K562 (cell line): ENCODE data around the gene ACKR3. TPM values are rescaled to one million over a fixed set of nuclear protein-coding genes. Genes with fewer than 3 reads are reported as not detected.
A peak's percentile ranks its signal among the peaks of the same experiment; 100 is the strongest.

Experiments used
- ATAC-seq: fragments of 200-7000 bp; cut with Tn5 transposase; 3 replicates; pipeline ENCODE4 v1.9.1; 2020; ENCODE audit warnings: moderate library complexity
- BruUV-seq: library from RNA; stranded (reverse); fragments of 400-500 nt; replicated peaks from 2 replicates; lab custom pipeline; 2021; lab: Mats Ljungman, UMichigan
- CTCF ChIA-PET: fragments of 300-600 bp; formaldehyde crosslinking; extraction: SDS; loops from one replicate; lab custom pipeline; 2021; ENCODE audit warnings: low intra/inter-chr PET ratio; lab: Yijun Ruan, JAX
- POLR2A ChIA-PET: fragments of 300-600, 350-650 bp; sonication (Branson Sonifier 250); formaldehyde crosslinking; extraction: SDS; loops from one replicate; lab custom pipeline; 2021; ENCODE audit warnings: antibody characterized with exemption, inconsistent platforms; lab: Yijun Ruan, JAX
- DNase-seq, 4 experiments: peaks; one replicate each; pipeline versions ENCODE4 v3.0.0 to v3.0.0-alpha.2; 2011 to 2018; ENCODE audit warnings: low spot score in 3 of 4, mixed read lengths in 3 of 4; ENCODE audit errors: extremely low read depth in 1 of 4
- FAIRE-seq: peaks from 2 replicates; lab custom pipeline; 2011; peaks lifted over from hg19 to GRCh38; lab: Jason Lieb, UNC
- H2AFZ ChIP-seq: 2 replicates; pipeline ENCODE4 v1.6.0; 2011; ENCODE audit warnings: low read depth, low read length, control low read depth, inconsistent platforms
- H3K27ac ChIP-seq: fragments of 200-600 bp; 3 replicates; pipeline ENCODE4 v1.8.0; 2011; ENCODE audit warnings: low read depth, mild to moderate bottlenecking, control low read depth, inconsistent platforms, low read length, moderate library complexity, mixed read lengths; ENCODE audit errors: extremely low read depth
- H3K27me3 ChIP-seq, 2 experiments: fragments of 300-600 bp in 1 of 2; 2 replicates in 1 of 2; 3 replicates in 1 of 2; pipeline versions ENCODE4 v1.6.0 to v1.8.0; 2011; ENCODE audit warnings: inconsistent platforms in 2 of 2, low read length in 2 of 2, mild to moderate bottlenecking in 1 of 2, mixed read lengths in 1 of 2, moderate library complexity in 1 of 2; ENCODE audit not compliant: control insufficient read depth in 2 of 2, insufficient read depth in 2 of 2
- H3K36me3 ChIP-seq: fragments of 300-600 bp; 3 replicates; pipeline ENCODE4 v1.8.0; 2011; ENCODE audit warnings: mild to moderate bottlenecking, low read length, inconsistent platforms; ENCODE audit not compliant: control insufficient read depth, insufficient read depth
- H3K4me1 ChIP-seq, 2 experiments: fragments of 200-600 bp in 1 of 2; replicated peaks in 1 of 2; 2 replicates in 1 of 2; 3 replicates in 1 of 2; pipeline versions ENCODE4 v1.5.1 to v1.8.0; 2011; ENCODE audit warnings: inconsistent platforms in 2 of 2, low read length in 2 of 2, mild to moderate bottlenecking in 1 of 2, mixed read lengths in 1 of 2, moderate library complexity in 1 of 2; ENCODE audit not compliant: control insufficient read depth in 2 of 2, insufficient read depth in 2 of 2
- H3K4me2 ChIP-seq: 2 replicates; pipeline ENCODE4 v1.6.1; 2011; ENCODE audit warnings: low read length, control low read depth, inconsistent platforms, mixed read lengths; ENCODE audit not compliant: insufficient read depth
- H3K4me3 ChIP-seq: fragments of 200-600 bp; sonication (generic), shearing (Covaris generic); 2 replicates; pipeline ENCODE4 v1.5.1; 2016; ENCODE audit warnings: control low read depth, inconsistent platforms
- H3K79me2 ChIP-seq: fragments of 200-600 bp; 3 replicates; pipeline ENCODE4 v1.8.0; 2011; ENCODE audit warnings: low read length, inconsistent platforms; ENCODE audit not compliant: control insufficient read depth, insufficient read depth
- H3K9ac ChIP-seq, 2 experiments: 2 replicates each; pipeline versions ENCODE4 v1.6.0 to v1.6.1; 2011; ENCODE audit warnings: low read depth in 2 of 2, low read length in 2 of 2, control low read depth in 1 of 2, inconsistent platforms in 1 of 2, mild to moderate bottlenecking in 1 of 2, mixed read lengths in 1 of 2; ENCODE audit not compliant: insufficient read depth in 1 of 2
- H3K9me1 ChIP-seq: one replicate; pipeline ENCODE4 v1.6.0; 2011; ENCODE audit warnings: inconsistent platforms, mild to moderate bottlenecking, low read length, moderate library complexity; ENCODE audit not compliant: control insufficient read depth, insufficient read depth
- H3K9me3 ChIP-seq: replicated peaks from 2 replicates; pipeline ENCODE4 v1.5.1; 2011; ENCODE audit warnings: low read depth, low read length, inconsistent platforms; ENCODE audit not compliant: control insufficient read depth, insufficient read depth
- H4K20me1 ChIP-seq: replicated peaks from 2 replicates; pipeline ENCODE4 v1.6.1; 2011; ENCODE audit warnings: low read length, inconsistent platforms, mixed read lengths; ENCODE audit not compliant: control insufficient read depth, insufficient read depth
- ARNT ChIP-seq, 2 experiments: fragments of 450-650 bp; IDR thresholded peaks; 2 replicates each; pipeline ENCODE4 v1.6.1; 2016; ENCODE audit warnings: mild to moderate bottlenecking in 1 of 2
- ATF1 ChIP-seq, 2 experiments: fragments of 450-650 bp in 1 of 2; IDR thresholded peaks; 2 replicates each; pipeline ENCODE4 v1.6.1; 2016; ENCODE audit warnings: missing compliant biosample characterization in 1 of 2, missing genetic modification characterization in 1 of 2
- BDP1 ChIP-seq: IDR thresholded peaks from 3 replicates; pipeline ENCODE4 v1.6.1; 2011; ENCODE audit not compliant: insufficient read length, insufficient read depth
- CCNT2 ChIP-seq: IDR thresholded peaks from 2 replicates; pipeline ENCODE4 v1.6.1; 2011; ENCODE audit warnings: borderline replicate concordance, low read depth, mild to moderate bottlenecking, moderate library complexity, mixed read lengths, low read length; ENCODE audit not compliant: insufficient read length; ENCODE audit errors: extremely low read depth
- CTCF ChIP-seq, 3 experiments: IDR thresholded peaks in 2 of 3; conservative IDR thresholded peaks in 1 of 3; 2 replicates each; pipeline ENCODE4 v1.5.1; 2011 to 2012; ENCODE audit warnings: low read length in 3 of 3, mild to moderate bottlenecking in 3 of 3, control low read depth in 2 of 3, improper control_type of control experiment in 1 of 3, inconsistent platforms in 1 of 3, low read depth in 1 of 3, mixed read lengths in 1 of 3, moderate library complexity in 1 of 3; ENCODE audit not compliant: insufficient read depth in 2 of 3
- EHMT2 ChIP-seq: fragments of 450-650 bp; IDR thresholded peaks from 2 replicates; pipeline ENCODE4 v1.6.1; 2018; ENCODE audit warnings: antibody characterized with exemption
- JUNB ChIP-seq: fragments of 450-650 bp; formaldehyde crosslinking; conservative IDR thresholded peaks from 2 replicates; pipeline ENCODE4 v1.4.0; 2020; ENCODE audit warnings: mild to moderate bottlenecking
- NCOA2 ChIP-seq, 2 experiments: fragments of 450-650 bp; IDR thresholded peaks; 2 replicates each; pipeline ENCODE4 v1.6.1; 2018; ENCODE audit warnings: mild to moderate bottlenecking in 2 of 2, moderate library complexity in 1 of 2; ENCODE audit not compliant: partially characterized antibody in 2 of 2
- PCBP2 ChIP-seq: fragments of 200-400 bp; formaldehyde crosslinking; IDR thresholded peaks from 2 replicates; pipeline ENCODE4 v1.6.1; 2018; ENCODE audit warnings: low read length, low read depth, mild to moderate bottlenecking, moderate library complexity; ENCODE audit not compliant: poor library complexity, severe bottlenecking
- RAD51 ChIP-seq: fragments of 450-650 bp; IDR thresholded peaks from 2 replicates; pipeline ENCODE4 v1.7.1; 2016; ENCODE audit warnings: low read depth, mild to moderate bottlenecking, borderline replicate concordance
- SRSF1 ChIP-seq: fragments of 200-400 bp; formaldehyde crosslinking; IDR thresholded peaks from 2 replicates; pipeline ENCODE4 v1.6.1; 2017; ENCODE audit warnings: mild to moderate bottlenecking, low read depth, low read length, moderate library complexity
- STAG1 ChIP-seq: sonication (generic); formaldehyde crosslinking; IDR thresholded peaks from 2 replicates; pipeline ENCODE4 v1.5.0; 2020; ENCODE audit warnings: missing genetic modification reagents, borderline replicate concordance
- TEAD1 ChIP-seq, 2 experiments: fragments of 450-650 bp in 1 of 2; sonication (generic) in 1 of 2; formaldehyde crosslinking; IDR thresholded peaks; 2 replicates each; pipeline versions ENCODE4 v1.4.0 to v1.8.0; 2020 to 2022; ENCODE audit warnings: mild to moderate bottlenecking in 2 of 2, missing genetic modification reagents in 1 of 2
- TEAD2 ChIP-seq: fragments of 450-650 bp; IDR thresholded peaks from 2 replicates; pipeline ENCODE4 v1.6.1; 2016; ENCODE audit warnings: missing genetic modification characterization, control low read depth, missing compliant biosample characterization
- TEAD4 ChIP-seq, 2 experiments: sonication (generic) in 1 of 2; formaldehyde crosslinking in 1 of 2; IDR thresholded peaks; 2 replicates each; pipeline versions ENCODE4 v1.6.1 to v1.8.0; 2012 to 2022; ENCODE audit warnings: borderline replicate concordance in 1 of 2, inconsistent platforms in 1 of 2, low read length in 1 of 2, mild to moderate bottlenecking in 1 of 2, missing genetic modification reagents in 1 of 2
- ZKSCAN3 ChIP-seq: fragments of 250-450 bp; sonication (Bioruptor Pico); IDR thresholded peaks from 2 replicates; pipeline ENCODE4 v1.4.0; 2020
- WGBS: fragments of 100-300 bp; shearing (Covaris generic); methylation state at CpG from one replicate; pipeline ENCODE4 v1.1.6; 2016; ENCODE audit warnings: low coverage, mixed read lengths; ENCODE audit not compliant: insufficient coverage; ENCODE audit errors: missing lambda C conversion rate; 5-methylcytosine and 5-hydroxymethylcytosine counted together
- in situ Hi-C: fragments of 300-500 bp; cut with MboI; formaldehyde crosslinking; loops from 4 replicates; pipeline ENCODE4 v1.15.0; 2018; ENCODE audit warnings: inconsistent platforms, mixed read lengths
- intact Hi-C: fragments of 100-400 bp; cut with micrococcal nuclease; formaldehyde crosslinking; loops from 2 replicates; pipeline ENCODE4 v1.14.2; 2022
- polyA plus RNA-seq, 8 experiments: library from polyadenylated mRNA; depleted of rRNA in 4 of 8; stranded (reverse) in 5 of 8; unstranded in 3 of 8; fragments of >200 nt; fragmentation: Nextera tagmentation in 2 of 8; fragmentation: Illumina TruSeq in 1 of 8; extraction: Ambion mirVana in 2 of 8; extraction: Trizol in 1 of 8; gene quantifications; 2 replicates each; pipeline versions ENCODE4 v1.2.1 to v1.2.3, GENCODE V29; 2011 to 2014; ENCODE audit warnings: inconsistent platforms in 1 of 8, missing spikeins in 1 of 8
- total RNA-seq, 7 experiments: library from RNA; depleted of rRNA in 6 of 7; stranded (reverse); fragments of >200 nt in 6 of 7; fragmentation: Illumina TruSeq in 2 of 7; extraction: Trizol in 2 of 7; gene quantifications; 2 replicates each; pipeline versions ENCODE4 v1.2.1 to v1.2.3, GENCODE V29; 2011 to 2021; ENCODE audit warnings: low replicate concordance in 1 of 7

Gene ACKR3
- total and polyA plus RNA-seq, 9 of the 15 experiments (the other 6 are each of a cell fraction or from before 2014, with no cell fraction given): 0.07 TPM; not detected in 8

GRCh38 chr2:236562434-236562833 lies 7.2 kb upstream of the ACKR3 start:
- Histone ChIP-seq H3K4me3 (no peak overlapping the region), H2AFZ (no peak overlapping the region), H3K27ac (no peak overlapping the region), H3K9ac (no peak overlapping the region), H3K79me2 (no peaks in the 10 kb centered on the region), H3K36me3 (no peaks in the 10 kb centered on the region), H4K20me1 (no peaks in the 10 kb centered on the region), H3K4me1 (no peaks in the 10 kb centered on the region), H3K9me1 (no peaks in the 10 kb centered on the region), H3K4me2 (no peak overlapping the region), H3K9me3 (no peaks in the 10 kb centered on the region)
- intact Hi-C loops: no loop called here
- in situ Hi-C loops: no loop called here
- no TSS peak for BruUV-seq
- DNase-seq (peak in 2 of 4 experiments; percentile 29 to 31), ATAC-seq (no peak)
- POLR2A ChIA-PET: no interaction called here
- TF ChIP-seq ATF1 (CRISPR knock-in tag; IDR thresholded peaks at IDR 0.05) (no peak), ATF1 (tag; IDR thresholded peaks at IDR 0.05) (no peak), CTCF (IDR thresholded peaks at IDR 0.05 in 2 of 3, conservative IDR thresholded peaks at IDR 0.05 in 1 of 3; ENCODE audit: insufficient read depth in 2 of 3, low read depth in 1 of 3, low read length in 3 of 3) (peak; percentile 25 to 29 (median 25); a peak in 4 of 6 replicates), NCOA2 (IDR thresholded peaks at IDR 0.05; ENCODE audit: partially characterized antibody in 2 of 2) (no peak), CCNT2 (no peak), PCBP2 (no peak), TEAD4 (IDR thresholded peaks at IDR 0.05; ENCODE audit: low read length) (peak; percentile 81), TEAD4 (CRISPR knock-in tag; IDR thresholded peaks at IDR 0.05; ENCODE audit: borderline replicate concordance) (no peak), TEAD1 (CRISPR knock-in tag; IDR thresholded peaks at IDR 0.05) (peak; percentile 84 to 94), RAD51 (no peak), JUNB (CRISPR knock-in tag) (no peak), STAG1 (CRISPR knock-in tag) (no peak), BDP1 (no peak), ARNT (IDR thresholded peaks at IDR 0.05) (no peak), TEAD2 (tag) (peak; percentile 91), EHMT2 (no peak), ZKSCAN3 (CRISPR knock-in tag) (no peak), SRSF1 (no peak)
- TF ChIP-seq, all 486 proteins: peak for 4
- CTCF ChIA-PET: no interaction called here
- peaks cover 0 to 6% of the 10 kb centered on the region in 2 experiments; a peak in 1 of 5 replicates for H3K27me3 ChIP-seq
- FAIRE-seq: no peak
- 0% methylated on average over 5 of the region's 5 CpGs for WGBS
